Measurements from ENCODE around the gene PPP2R2B. TPM values are rescaled to one million over a fixed set of nuclear protein-coding genes. Genes with fewer than 3 reads are reported as not detected.

The PPP2R2B gene
- total RNA-seq, 1 experiment from 2014 or later, result not detected

GRCh38 chr5:146745931-146746577 lies 132.5 kb downstream of the PPP2R2B start:
- CTCF ChIA-PET, result no interaction called here
- no peak for DNase-seq (ENCODE audit: low read depth, low spot score)
- no peak overlapping the region for H3K4me3 ChIP-seq (replicated peaks in 1 of 2; ENCODE audit: low read depth in 1 of 2, low read length in 2 of 2)
- POLR2A ChIA-PET, result no interaction called here
- H3K27ac ChIP-seq (ENCODE audit: low read depth, low read length), result no peak overlapping the region
- H3K27me3 ChIP-seq (ENCODE audit: insufficient read depth, low read length), result no peaks in the 10 kb centered on the region
- TF ChIP-seq MAX (IDR thresholded peaks at IDR 0.05) (no peak), CBX3 (IDR thresholded peaks at IDR 0.05; ENCODE audit: low read depth) (no peak), ATF3 (IDR thresholded peaks at IDR 0.05) (no peak), REST (IDR thresholded peaks at IDR 0.05; ENCODE audit: low read depth) (no peak), ZNF274 (IDR thresholded peaks at IDR 0.05; ENCODE audit: low read depth, low read length) (no peak), SIN3A (IDR thresholded peaks at IDR 0.05; ENCODE audit: low read depth) (no peak)
- H2AFZ ChIP-seq (ENCODE audit: low read depth, low read length, poor library complexity, severe bottlenecking), result no peak overlapping the region
- intact Hi-C loops (cut with micrococcal nuclease), result no loop called here
- peaks cover 0 to 3% of the 10 kb centered on the region in 2 experiments; a peak in 1 of 4 replicates for H3K4me1 ChIP-seq (ENCODE audit: control insufficient read depth in 1 of 2, insufficient read depth in 2 of 2, low read length in 2 of 2)
- no TSS peak for BruUV-seq (replicated peaks)
- H3K79me2 ChIP-seq (ENCODE audit: insufficient read depth, low read length), result no peaks in the 10 kb centered on the region
- no peaks in the 10 kb centered on the region for H4K20me1 ChIP-seq (ENCODE audit: insufficient read depth)
- H3K9me3 ChIP-seq (ENCODE audit: control insufficient read depth in 1 of 2, insufficient read depth in 1 of 2, low read depth in 1 of 2, low read length in 2 of 2), result no peaks in the 10 kb centered on the region
- ATAC-seq, result no peak
- no peak overlapping the region for H3K4me2 ChIP-seq (ENCODE audit: low read length)
- H3K9me2 ChIP-seq (ENCODE audit: insufficient read depth), result no peaks in the 10 kb centered on the region
- RAD21 ChIA-PET (ENCODE audit: low non-redundant PET in 1 of 2, low total read pairs in 2 of 2, uncharacterized antibody in 2 of 2, unreplicated experiment in 2 of 2), result no interaction called here
- H3K36me3 ChIP-seq (ENCODE audit: control insufficient read depth in 1 of 2, insufficient read depth in 2 of 2, low read length in 2 of 2), result no peaks in the 10 kb centered on the region
- no peak overlapping the region for H3K9ac ChIP-seq (ENCODE audit: low read length)
